HG03354 (cell line): ENCODE data around the gene PTPRM.
"Not testable (repeated sequence)": the region's sequence is repeated elsewhere in the genome, so short reads cannot be mapped to it uniquely, and the experiment has no call there.

Source experiments
- ATAC-seq: cut with Tn5 transposase; IDR thresholded peaks from one replicate; pipeline ENCODE4 v1.9.1; 2021; ENCODE audit warnings: mild to moderate bottlenecking; ENCODE audit not compliant: unreplicated experiment, poor library complexity, severe bottlenecking

PTPRM gene

GRCh38 chr18:8046441-8046840 lies 479.3 kb downstream of the PTPRM start:
- ATAC-seq: no peak

GRCh38 chr18:8049147-8049546 lies 482.0 kb downstream of the PTPRM start:
- no peak for ATAC-seq

- ATAC-seq: no peak
Measured at GRCh38 chr18:8050616-8051329, 483.7 kb downstream of the PTPRM start.

- no peak for ATAC-seq
Measured at GRCh38 chr18:8051453-8051852, 484.3 kb downstream of the PTPRM start.

- peak; percentile 66 for ATAC-seq
Measured at GRCh38 chr18:8052237-8052701, 485.2 kb downstream of the PTPRM start.

- no peak for ATAC-seq
Measured at GRCh38 chr18:8056723-8057122, 489.6 kb downstream of the PTPRM start.

- not testable (repeated sequence) for ATAC-seq
Measured at GRCh38 chr18:8063152-8063551, 496.0 kb downstream of the PTPRM start.

- no peak for ATAC-seq
Measured at GRCh38 chr18:8063733-8064132, 496.6 kb downstream of the PTPRM start.

GRCh38 chr18:8065284-8065683 lies 498.2 kb downstream of the PTPRM start:
- ATAC-seq: no peak

GRCh38 chr18:8065773-8066172 lies 498.7 kb downstream of the PTPRM start:
- no peak for ATAC-seq

GRCh38 chr18:8069708-8070107 lies 502.6 kb downstream of the PTPRM start:
- ATAC-seq: no peak

- ATAC-seq: no peak
Measured at GRCh38 chr18:8073167-8073566, 506.1 kb downstream of the PTPRM start.

GRCh38 chr18:8080092-8080491 lies 513.0 kb downstream of the PTPRM start:
- ATAC-seq: no peak

- ATAC-seq: no peak
Measured at GRCh38 chr18:8081267-8081666, 514.2 kb downstream of the PTPRM start.

GRCh38 chr18:8081872-8082553 lies 514.9 kb downstream of the PTPRM start:
- no peak for ATAC-seq

- no peak for ATAC-seq
Measured at GRCh38 chr18:8084160-8084559, 517.0 kb downstream of the PTPRM start.

- ATAC-seq: no peak
Measured at GRCh38 chr18:8088626-8089025, 521.5 kb downstream of the PTPRM start.

GRCh38 chr18:8091035-8091434 lies 523.9 kb downstream of the PTPRM start:
- ATAC-seq: no peak

- ATAC-seq: no peak
Measured at GRCh38 chr18:8095947-8096570, 528.9 kb downstream of the PTPRM start.

GRCh38 chr18:8097399-8097798 lies 530.3 kb downstream of the PTPRM start:
- no peak for ATAC-seq

GRCh38 chr18:8097927-8098326 lies 530.8 kb downstream of the PTPRM start:
- ATAC-seq: no peak
